Measurements from ENCODE around the gene FBXL16. TPM values are rescaled to one million over a fixed set of nuclear protein-coding genes. Genes with fewer than 3 reads are reported as not detected.

Gene FBXL16
- polyA plus RNA-seq, 1 experiment = 0.11 TPM

DNA sequence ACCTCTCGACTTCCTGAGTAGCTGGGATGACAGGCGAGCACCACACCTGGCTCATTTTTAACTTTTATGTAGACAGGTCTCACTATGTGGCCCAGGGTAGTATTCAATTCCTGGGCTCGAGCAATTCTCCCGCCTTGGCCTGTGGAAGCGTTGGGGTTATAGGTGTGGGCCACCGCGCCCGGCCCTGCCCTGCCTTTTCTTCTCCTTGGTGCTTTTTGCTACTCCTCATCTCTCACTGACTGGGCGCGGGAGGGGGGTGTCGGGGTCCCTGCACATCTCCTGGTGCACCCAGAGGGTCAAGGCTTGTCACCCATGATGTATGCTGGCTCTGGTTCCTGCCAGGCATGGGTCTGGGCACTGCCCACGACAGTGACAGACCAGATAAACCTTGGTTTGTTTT, 61.0 kb downstream of the FBXL16 start:
- DNase-seq (ENCODE audit: low read depth, low spot score) = no peak
- H3K27me3 ChIP-seq (ENCODE audit: control insufficient read depth, insufficient read depth, low read length) = no peaks in the 10 kb centered on the region
- TF ChIP-seq, protein P1, sequence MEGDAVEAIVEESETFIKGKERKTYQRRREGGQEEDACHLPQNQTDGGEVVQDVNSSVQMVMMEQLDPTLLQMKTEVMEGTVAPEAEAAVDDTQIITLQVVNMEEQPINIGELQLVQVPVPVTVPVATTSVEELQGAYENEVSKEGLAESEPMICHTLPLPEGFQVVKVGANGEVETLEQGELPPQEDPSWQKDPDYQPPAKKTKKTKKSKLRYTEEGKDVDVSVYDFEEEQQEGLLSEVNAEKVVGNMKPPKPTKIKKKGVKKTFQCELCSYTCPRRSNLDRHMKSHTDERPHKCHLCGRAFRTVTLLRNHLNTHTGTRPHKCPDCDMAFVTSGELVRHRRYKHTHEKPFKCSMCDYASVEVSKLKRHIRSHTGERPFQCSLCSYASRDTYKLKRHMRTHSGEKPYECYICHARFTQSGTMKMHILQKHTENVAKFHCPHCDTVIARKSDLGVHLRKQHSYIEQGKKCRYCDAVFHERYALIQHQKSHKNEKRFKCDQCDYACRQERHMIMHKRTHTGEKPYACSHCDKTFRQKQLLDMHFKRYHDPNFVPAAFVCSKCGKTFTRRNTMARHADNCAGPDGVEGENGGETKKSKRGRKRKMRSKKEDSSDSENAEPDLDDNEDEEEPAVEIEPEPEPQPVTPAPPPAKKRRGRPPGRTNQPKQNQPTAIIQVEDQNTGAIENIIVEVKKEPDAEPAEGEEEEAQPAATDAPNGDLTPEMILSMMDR (IDR thresholded peaks at IDR 0.05; ENCODE audit: low read depth, low read length) = no peak
- ChIA-PET POLR2A (no interaction called here), CTCF (no interaction called here)
- no peak overlapping the region for H3K27ac ChIP-seq (ENCODE audit: low read depth, low read length)
- H3K9me3 ChIP-seq (ENCODE audit: control insufficient read depth, insufficient read depth, low read length) = no peaks in the 10 kb centered on the region; the same call in 1 of the 2 replicates
- H3K4me3 ChIP-seq (ENCODE audit: low read depth, low read length) = no peak overlapping the region

DNA sequence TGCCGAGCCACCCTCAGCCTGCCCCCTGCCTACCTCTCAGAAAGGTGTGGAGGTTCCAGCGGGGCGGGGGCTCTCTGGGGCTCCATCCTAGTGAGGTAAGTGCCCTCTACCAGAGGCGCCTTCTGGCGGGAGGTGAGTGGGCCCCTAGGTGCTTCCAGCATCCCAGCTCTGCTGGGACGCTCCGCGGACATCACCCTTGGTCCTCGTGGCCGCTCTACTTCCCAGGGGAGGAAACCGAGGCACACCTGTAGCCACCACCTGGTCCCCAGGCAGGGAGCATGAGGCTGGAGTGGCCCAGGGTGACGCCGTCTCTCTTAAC, 62.6 kb downstream of the FBXL16 start:
- peak overlapping the region; percentile 80 for H3K4me3 ChIP-seq (ENCODE audit: low read depth, low read length)
- ChIA-PET POLR2A (no interaction called here), CTCF (no interaction called here)
- no peak for DNase-seq (ENCODE audit: low read depth, low spot score)
- no peaks in the 10 kb centered on the region for H3K27me3 ChIP-seq (ENCODE audit: control insufficient read depth, insufficient read depth, low read length)
- H3K27ac ChIP-seq (ENCODE audit: low read depth, low read length) = no peak overlapping the region
- H3K9me3 ChIP-seq (ENCODE audit: control insufficient read depth, insufficient read depth, low read length) = no peaks in the 10 kb centered on the region; the same call in 1 of the 2 replicates
- TF ChIP-seq, protein P1 (IDR thresholded peaks at IDR 0.05; ENCODE audit: low read depth, low read length) = no peak

Other genes with a start within 250 kb of the FBXL16 start
- gene CAPN15, start 178.1 kb downstream of the FBXL16 start, polyA plus RNA-seq (2011; rRNA removed) = 7.5 and 8.6 TPM in 2 replicates
- not detected in 2 replicates for gene PRR35, start 145.4 kb downstream of the FBXL16 start, polyA plus RNA-seq (2011; rRNA removed)
- gene NHLRC4, start 138.8 kb downstream of the FBXL16 start, polyA plus RNA-seq (2011; rRNA removed) = 0.45 and 0.88 TPM in 2 replicates
- gene PIGQ, start 135.8 kb downstream of the FBXL16 start, polyA plus RNA-seq (2011; rRNA removed) = 12.1 and 17.6 TPM in 2 replicates
- 4.2 and 6.1 TPM in 2 replicates for gene RAB40C, start 115.7 kb downstream of the FBXL16 start, polyA plus RNA-seq (2011; rRNA removed)
- not detected in 2 replicates for gene WFIKKN1, start 74.8 kb downstream of the FBXL16 start, polyA plus RNA-seq (2011; rRNA removed)
- 58.3 and 69.5 TPM in 2 replicates for gene METTL26, start 69.5 kb downstream of the FBXL16 start, polyA plus RNA-seq (2011; rRNA removed)
- gene MCRIP2, start 64.0 kb downstream of the FBXL16 start, polyA plus RNA-seq (2011; rRNA removed) = 6.7 and 10.8 TPM in 2 replicates
- 2.1 and 2.5 TPM in 2 replicates for gene WDR90, start 56.4 kb downstream of the FBXL16 start, polyA plus RNA-seq (2011; rRNA removed)
- 38.0 and 53.3 TPM in 2 replicates for gene RHOT2, start 37.7 kb downstream of the FBXL16 start, polyA plus RNA-seq (2011; rRNA removed)
- gene RHBDL1, start 30.1 kb downstream of the FBXL16 start, polyA plus RNA-seq (2011; rRNA removed) = 1.5 and 1.7 TPM in 2 replicates
- 88.8 and 109 TPM in 2 replicates for gene STUB1, start 25.4 kb downstream of the FBXL16 start, polyA plus RNA-seq (2011; rRNA removed)
- 33.1 and 51.4 TPM in 2 replicates for gene JMJD8, start 21.5 kb downstream of the FBXL16 start, polyA plus RNA-seq (2011; rRNA removed)
- gene WDR24, start 15.4 kb downstream of the FBXL16 start, polyA plus RNA-seq (2011; rRNA removed) = 2.0 and 3.6 TPM in 2 replicates
- gene METRN, start 9.3 kb upstream of the FBXL16 start, polyA plus RNA-seq (2011; rRNA removed) = 20.0 and 23.9 TPM in 2 replicates
- 5.3 and 6.7 TPM in 2 replicates for gene ANTKMT, start 15.3 kb upstream of the FBXL16 start, polyA plus RNA-seq (2011; rRNA removed)
- gene CCDC78, start 20.6 kb upstream of the FBXL16 start, polyA plus RNA-seq (2011; rRNA removed) = 1.1 and 1.5 TPM in 2 replicates
- gene HAGHL, start 21.3 kb upstream of the FBXL16 start, polyA plus RNA-seq (2011; rRNA removed) = 4.2 and 5.5 TPM in 2 replicates
- gene CIAO3, start 35.2 kb upstream of the FBXL16 start, polyA plus RNA-seq (2011; rRNA removed) = 14.4 and 17.6 TPM in 2 replicates
- 0.11 and 0.17 TPM in 2 replicates for gene MSLN, start 54.9 kb upstream of the FBXL16 start, polyA plus RNA-seq (2011; rRNA removed)
- 9.2 and 13.5 TPM in 2 replicates for gene RPUSD1, start 82.6 kb upstream of the FBXL16 start, polyA plus RNA-seq (2011; rRNA removed)
- gene CHTF18, start 82.8 kb upstream of the FBXL16 start, polyA plus RNA-seq (2011; rRNA removed) = 1.1 and 2.1 TPM in 2 replicates
- not detected in 2 replicates for gene GNG13, start 94.9 kb upstream of the FBXL16 start, polyA plus RNA-seq (2011; rRNA removed)